NCI-H1694 (cell line): ENCODE measurements around the gene ALG14.

Experiments used
- DNase-seq: peaks from one replicate; lab custom pipeline; 2025; lab: John Stamatoyannopoulos, UW

ALG14 gene

GRCh38 chr1:94927405-94928175 is 145.2 kb downstream of the ALG14 start:
- peak; percentile 8 for DNase-seq

GRCh38 chr1:94926915-94927404 is 145.8 kb downstream of the ALG14 start, which contains the start of gene CNN3:
TSS of gene CNN3 (minus strand) at chr1:94927110. CDS start at chr1:94926894, 216 bp downstream.
- peak; percentile 68 for DNase-seq

- DNase-seq: no peak
These were observed 146.4 kb downstream of the ALG14 start for GRCh38 chr1:94926126-94926914.

GRCh38 chr1:94925561-94926125 is 147.1 kb downstream of the ALG14 start:
- DNase-seq: peak; percentile 61

GRCh38 chr1:94925004-94925403 is 147.7 kb downstream of the ALG14 start:
- no peak for DNase-seq
